WTC11 (cell line): ENCODE data around the gene GRPR.
"Not testable (repeated sequence)": the region's sequence is repeated elsewhere in the genome, so short reads cannot be mapped to it uniquely, and the experiment has no call there.

ENCODE experiments used
- PREB ChIP-seq: sonication (generic); formaldehyde crosslinking; IDR thresholded peaks from 2 replicates; pipeline ENCODE4 v1.8.1; 2022; ENCODE audit warnings: mild to moderate bottlenecking, missing genetic modification reagents, moderate library complexity, borderline replicate concordance
- ZNF512 ChIP-seq: sonication (generic); formaldehyde crosslinking; IDR thresholded peaks from 2 replicates; pipeline ENCODE4 v1.8.1; 2022; ENCODE audit warnings: missing genetic modification reagents, borderline replicate concordance
- TF ChIP-seq, protein P1 (sequence below): fragments of 200-600 bp; IDR thresholded peaks from 2 replicates; pipeline ENCODE4 v1.8.0; 2022; ENCODE audit warnings: antibody characterized with exemption

DNA sequence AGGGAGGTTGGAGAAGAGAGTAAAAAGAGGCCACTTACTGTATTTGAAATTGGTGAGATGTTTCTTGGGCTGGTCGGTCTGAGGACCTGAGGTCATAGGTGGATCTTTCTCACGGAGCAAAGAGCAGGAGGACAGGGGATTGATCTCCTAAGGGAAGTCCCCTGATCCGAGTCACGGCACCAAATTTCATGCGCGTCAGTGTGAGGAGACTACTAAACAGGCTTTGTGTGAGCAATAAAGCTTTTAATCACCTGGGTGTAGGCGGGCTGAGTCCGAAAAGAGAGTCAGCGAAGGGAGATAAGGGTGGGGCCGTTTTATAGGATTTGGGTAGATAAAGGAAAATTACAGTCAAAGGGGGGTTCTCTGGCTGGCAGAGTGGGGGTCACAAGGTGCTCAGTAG is 60.5 kb downstream of the GRPR start:
- TF ChIP-seq, protein P1, sequence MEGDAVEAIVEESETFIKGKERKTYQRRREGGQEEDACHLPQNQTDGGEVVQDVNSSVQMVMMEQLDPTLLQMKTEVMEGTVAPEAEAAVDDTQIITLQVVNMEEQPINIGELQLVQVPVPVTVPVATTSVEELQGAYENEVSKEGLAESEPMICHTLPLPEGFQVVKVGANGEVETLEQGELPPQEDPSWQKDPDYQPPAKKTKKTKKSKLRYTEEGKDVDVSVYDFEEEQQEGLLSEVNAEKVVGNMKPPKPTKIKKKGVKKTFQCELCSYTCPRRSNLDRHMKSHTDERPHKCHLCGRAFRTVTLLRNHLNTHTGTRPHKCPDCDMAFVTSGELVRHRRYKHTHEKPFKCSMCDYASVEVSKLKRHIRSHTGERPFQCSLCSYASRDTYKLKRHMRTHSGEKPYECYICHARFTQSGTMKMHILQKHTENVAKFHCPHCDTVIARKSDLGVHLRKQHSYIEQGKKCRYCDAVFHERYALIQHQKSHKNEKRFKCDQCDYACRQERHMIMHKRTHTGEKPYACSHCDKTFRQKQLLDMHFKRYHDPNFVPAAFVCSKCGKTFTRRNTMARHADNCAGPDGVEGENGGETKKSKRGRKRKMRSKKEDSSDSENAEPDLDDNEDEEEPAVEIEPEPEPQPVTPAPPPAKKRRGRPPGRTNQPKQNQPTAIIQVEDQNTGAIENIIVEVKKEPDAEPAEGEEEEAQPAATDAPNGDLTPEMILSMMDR: not testable (repeated sequence)
- not testable (repeated sequence) for TF ChIP-seq PREB, ZNF512 (CRISPR knock-in tag)
